H1 (cell line): Measurements from ENCODE around the gene CAMK2D. TPM values are rescaled to one million over a fixed set of nuclear protein-coding genes. Genes with fewer than 3 reads are reported as not detected.

Source experiments
- CTCF ChIA-PET: fragments of 300-600 bp; sonication (Branson Sonifier 250); formaldehyde crosslinking; loops from one replicate; lab custom pipeline; 2021; ENCODE audit not compliant: partially characterized antibody; lab: Charles Lee
- POLR2A ChIA-PET: fragments of 300-600 bp; sonication (Branson Sonifier 250); formaldehyde crosslinking; loops from one replicate; lab custom pipeline; 2021; ENCODE audit warnings: inconsistent platforms; ENCODE audit not compliant: partially characterized antibody; lab: Charles Lee
- DNase-seq, 2 experiments: peaks; one replicate each; pipeline versions ENCODE4 v3.0.0 to v3.0.0-alpha.2; 2010 to 2022; ENCODE audit warnings: low spot score in 2 of 2, low read depth in 1 of 2, mixed read lengths in 1 of 2
- FAIRE-seq: peaks from 2 replicates; lab custom pipeline; 2011; peaks lifted over from hg19 to GRCh38; lab: Jason Lieb, UNC
- H2AFZ ChIP-seq: 2 replicates; pipeline ENCODE4 v1.8.1; 2012; ENCODE audit warnings: low read length, inconsistent platforms
- H2AK5ac ChIP-seq: 2 replicates; pipeline ENCODE4 v1.6.1; 2013; ENCODE audit warnings: low read depth, low read length
- H2BK120ac ChIP-seq: replicated peaks from 2 replicates; pipeline ENCODE3; 2013; ENCODE audit warnings: low read depth, low read length, inconsistent platforms
- H2BK12ac ChIP-seq: 2 replicates; pipeline ENCODE4 v1.6.1; 2013; ENCODE audit warnings: low read depth, low read length
- H2BK15ac ChIP-seq: 2 replicates; pipeline ENCODE4 v1.6.1; 2013; ENCODE audit warnings: low read length
- H2BK20ac ChIP-seq: 2 replicates; pipeline ENCODE4 v1.6.1; 2013; ENCODE audit warnings: low read length
- H2BK5ac ChIP-seq: 2 replicates; pipeline ENCODE4 v1.6.1; 2013; ENCODE audit warnings: low read depth, low read length
- H3K14ac ChIP-seq: 2 replicates; pipeline ENCODE4 v1.6.1; 2013; ENCODE audit warnings: inconsistent platforms; ENCODE audit not compliant: insufficient read length
- H3K18ac ChIP-seq: 2 replicates; pipeline ENCODE4 v1.6.1; 2013; ENCODE audit warnings: low read length; ENCODE audit errors: extremely low read depth
- H3K23ac ChIP-seq: 2 replicates; pipeline ENCODE4 v1.6.1; 2013; ENCODE audit warnings: inconsistent platforms; ENCODE audit not compliant: insufficient read length
- H3K23me2 ChIP-seq: 2 replicates; pipeline ENCODE4 v1.6.1; 2013; ENCODE audit warnings: low read depth, low read length
- H3K27ac ChIP-seq: 2 replicates; pipeline ENCODE4 v1.6.1; 2011; ENCODE audit warnings: low read depth, low read length, inconsistent platforms
- H3K27me3 ChIP-seq, 4 experiments: replicated peaks in 1 of 4; 1 replicate in 1 of 4; 2 replicates in 3 of 4; pipeline versions ENCODE4 v1.6.1 to v1.8.1; 2011 to 2013; ENCODE audit warnings: low read length in 3 of 4, mild to moderate bottlenecking in 3 of 4, inconsistent platforms in 2 of 4, mixed read lengths in 2 of 4, moderate library complexity in 1 of 4; ENCODE audit not compliant: control insufficient read depth in 3 of 4, insufficient read depth in 3 of 4; ENCODE audit errors: extremely low read depth in 1 of 4
- H3K36me3 ChIP-seq, 4 experiments: 2 replicates each; pipeline versions ENCODE4 v1.6.1 to v1.8.1; 2011 to 2013; ENCODE audit warnings: mild to moderate bottlenecking in 4 of 4, low read length in 3 of 4, moderate library complexity in 2 of 4, control low read depth in 1 of 4, inconsistent platforms in 1 of 4; ENCODE audit not compliant: insufficient read depth in 4 of 4, control insufficient read depth in 2 of 4
- H3K4ac ChIP-seq: replicated peaks from 2 replicates; pipeline ENCODE3; 2013; ENCODE audit warnings: low read length, low read depth, mixed read lengths, inconsistent platforms; ENCODE audit not compliant: insufficient read length
- H3K4me1 ChIP-seq, 4 experiments: replicated peaks in 1 of 4; 1 replicate in 1 of 4; 2 replicates in 3 of 4; pipeline versions ENCODE4 v1.6.1 to v1.8.1; 2011 to 2013; ENCODE audit warnings: low read length in 3 of 4, inconsistent platforms in 2 of 4, mixed read lengths in 1 of 4; ENCODE audit not compliant: insufficient read depth in 4 of 4, control insufficient read depth in 3 of 4
- H3K4me2 ChIP-seq, 2 experiments: 2 replicates each; pipeline versions ENCODE4 v1.6.1 to v1.8.1; 2011 to 2013; ENCODE audit warnings: low read depth in 2 of 2, low read length in 2 of 2, control low read depth in 1 of 2, inconsistent platforms in 1 of 2, mild to moderate bottlenecking in 1 of 2; ENCODE audit not compliant: insufficient read depth in 1 of 2
- H3K4me3 ChIP-seq, 4 experiments: fragments of 200-600, 300-600 bp in 1 of 4; sonication (generic), shearing (Covaris generic), sonication (Bioruptor Twin) in 1 of 4; 2 replicates each; pipeline versions ENCODE4 v1.5.1 to v1.8.1; 2011 to 2016; ENCODE audit warnings: low read length in 4 of 4, low read depth in 3 of 4, control low read depth in 2 of 4, inconsistent platforms in 2 of 4, mild to moderate bottlenecking in 2 of 4, mixed read lengths in 1 of 4, moderate library complexity in 1 of 4; ENCODE audit not compliant: insufficient read depth in 2 of 4; ENCODE audit errors: extremely low read depth in 1 of 4
- H3K56ac ChIP-seq: replicated peaks from 2 replicates; pipeline ENCODE3; 2013; ENCODE audit warnings: low read depth, mild to moderate bottlenecking, mixed read lengths, low read length, inconsistent platforms; ENCODE audit not compliant: insufficient read length
- H3K79me1 ChIP-seq: 2 replicates; pipeline ENCODE4 v1.6.1; 2013; ENCODE audit warnings: low read depth, low read length, control low read depth
- H3K79me2 ChIP-seq, 2 experiments: 2 replicates each; pipeline versions ENCODE4 v1.6.1 to v1.8.1; 2012 to 2013; ENCODE audit warnings: low read length in 2 of 2, mild to moderate bottlenecking in 2 of 2, inconsistent platforms in 1 of 2; ENCODE audit not compliant: insufficient read depth in 2 of 2, control insufficient read depth in 1 of 2
- H3K9ac ChIP-seq, 4 experiments: replicated peaks in 1 of 4; 1 replicate in 1 of 4; 2 replicates in 3 of 4; pipeline versions ENCODE4 v1.6.1 to v1.8.1; 2011 to 2013; ENCODE audit warnings: low read depth in 3 of 4, low read length in 3 of 4, control low read depth in 2 of 4, mild to moderate bottlenecking in 2 of 4, moderate library complexity in 2 of 4, inconsistent platforms in 1 of 4; ENCODE audit errors: extremely low read depth in 1 of 4
- H3K9me3 ChIP-seq, 2 experiments: 2 replicates each; pipeline versions ENCODE4 v1.6.1 to v1.8.1; 2012 to 2013; ENCODE audit warnings: mild to moderate bottlenecking in 2 of 2, moderate library complexity in 2 of 2, control low read depth in 1 of 2, inconsistent platforms in 1 of 2, low read depth in 1 of 2, low read length in 1 of 2, mixed read lengths in 1 of 2; ENCODE audit not compliant: insufficient read depth in 2 of 2
- H4K20me1 ChIP-seq, 2 experiments: replicated peaks in 1 of 2; 2 replicates each; pipeline versions ENCODE3 to v1.8.1; 2011 to 2013; ENCODE audit warnings: inconsistent platforms in 2 of 2, low read length in 2 of 2, mild to moderate bottlenecking in 1 of 2; ENCODE audit not compliant: insufficient read depth in 2 of 2, control insufficient read depth in 1 of 2
- H4K5ac ChIP-seq: 2 replicates; pipeline ENCODE4 v1.6.1; 2013; ENCODE audit warnings: low read length, low read depth, mixed read lengths, inconsistent platforms; ENCODE audit not compliant: insufficient read length
- H4K8ac ChIP-seq: 2 replicates; pipeline ENCODE4 v1.8.0; 2013; ENCODE audit warnings: mild to moderate bottlenecking, moderate library complexity, low read length, inconsistent platforms; ENCODE audit not compliant: insufficient read depth; ENCODE audit errors: extremely low read depth
- H4K91ac ChIP-seq: replicated peaks from 2 replicates; pipeline ENCODE3; 2013; ENCODE audit warnings: low read length, mixed read lengths, inconsistent platforms; ENCODE audit not compliant: insufficient read length
- ATF2 ChIP-seq: IDR thresholded peaks from 2 replicates; pipeline ENCODE4 v1.6.1; 2012; ENCODE audit warnings: low read length, inconsistent platforms
- CHD2 ChIP-seq: IDR thresholded peaks from 2 replicates; pipeline ENCODE4 v1.6.1; 2012; ENCODE audit warnings: low read length, improper control_type of control experiment
- CTBP2 ChIP-seq: IDR thresholded peaks from 2 replicates; pipeline ENCODE4 v1.7.0; 2011; ENCODE audit warnings: borderline replicate concordance, mild to moderate bottlenecking, moderate library complexity, mixed read lengths, low read length; ENCODE audit not compliant: insufficient read depth, insufficient read length
- RNF2 ChIP-seq: fragments of 200-900, 300-1000 bp; sonication (generic); IDR thresholded peaks from 2 replicates; pipeline ENCODE4 v1.7.1; 2016; ENCODE audit warnings: borderline replicate concordance, low read depth, mild to moderate bottlenecking, antibody characterized with exemption, low read length; ENCODE audit not compliant: poor library complexity, severe bottlenecking; ENCODE audit errors: missing control alignments
- WGBS, 2 experiments: shearing (Covaris generic) in 1 of 2; methylation state at CpG; one replicate each; pipeline versions ENCODE4 v1.1.6 to v1.1.7; 2013 to 2015; ENCODE audit warnings: low lambda C conversion rate in 2 of 2, mixed read lengths in 2 of 2, inconsistent platforms in 1 of 2, low coverage in 1 of 2, missing lambda C conversion rate in 1 of 2; ENCODE audit not compliant: insufficient replicate concordance in 2 of 2, insufficient coverage in 1 of 2, insufficient read length in 1 of 2; ENCODE audit errors: extremely low coverage in 1 of 2, missing lambda C conversion rate in 1 of 2; 5-methylcytosine and 5-hydroxymethylcytosine counted together
- polyA plus RNA-seq, 7 experiments: library from polyadenylated mRNA; depleted of rRNA in 3 of 7; stranded (reverse) in 5 of 7; unstranded in 2 of 7; fragments of >200 nt in 5 of 7; fragments of 200-250 nt in 2 of 7; gene quantifications; 1 replicate in 5 of 7; 2 replicates in 1 of 7; 4 replicates in 1 of 7; pipeline versions ENCODE4 v1.2.1 to v1.2.3, GENCODE V29; 2011 to 2013; ENCODE audit warnings: missing spikeins in 2 of 7, mixed read lengths in 2 of 7
- total RNA-seq: library from RNA; stranded (reverse); fragmentation: NEBNext Ultra II Directional; extraction: Animal tissue kit (Norgen Biotek cat#: 25700); gene quantifications from 2 replicates; pipeline ENCODE4 v1.2.1, GENCODE V29; 2021
- TF ChIP-seq, protein P1 (sequence below): IDR thresholded peaks from 2 replicates; pipeline ENCODE4 v1.6.1; 2011; ENCODE audit warnings: low read depth, mild to moderate bottlenecking, low read length; ENCODE audit not compliant: insufficient read depth

CAMK2D gene
- total and polyA plus RNA-seq, 2 of the 8 experiments (the other 6 are each of a cell fraction or from before 2014, with no cell fraction given) = 3.2 to 7.0 TPM

DNA sequence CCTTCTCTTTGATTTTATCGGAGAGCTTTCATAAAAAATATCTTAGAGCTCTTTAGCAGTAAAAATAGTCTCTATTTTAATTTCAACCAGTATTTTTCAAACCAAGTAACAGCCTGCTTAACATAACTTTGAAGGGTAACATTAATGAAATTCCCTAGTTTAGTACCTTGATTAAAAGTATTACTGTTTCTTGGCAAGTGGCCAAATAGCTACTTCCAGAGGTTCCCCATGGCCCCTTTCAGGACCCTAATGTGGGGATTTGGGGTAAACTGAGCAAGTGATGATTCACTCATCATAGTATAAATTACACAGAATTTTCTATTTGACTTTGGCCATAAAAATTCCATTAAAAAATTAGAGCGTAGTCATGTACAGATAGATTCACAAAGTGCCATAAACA, 211.0 kb downstream of the CAMK2D start:
- H2AK5ac ChIP-seq = no peak overlapping the region
- no peaks in the 10 kb centered on the region for H3K4me1 ChIP-seq
- no peak overlapping the region for H2BK12ac ChIP-seq
- H3K23ac ChIP-seq = no peak overlapping the region
- H2BK120ac ChIP-seq = no peak overlapping the region
- H3K4me2 ChIP-seq = no peak overlapping the region
- H4K5ac ChIP-seq = no peak overlapping the region
- no peaks in the 10 kb centered on the region for H3K79me1 ChIP-seq
- DNase-seq (no peak), FAIRE-seq (no peak)
- no peak overlapping the region for H3K18ac ChIP-seq
- no peak overlapping the region for H3K9ac ChIP-seq
- no peak overlapping the region for H3K4ac ChIP-seq
- no peak overlapping the region for H3K56ac ChIP-seq
- no peaks in the 10 kb centered on the region for H3K27me3 ChIP-seq
- POLR2A ChIA-PET = no interaction called here
- H3K4me3 ChIP-seq = no peak overlapping the region
- no peaks in the 10 kb centered on the region for H4K20me1 ChIP-seq
- TF ChIP-seq RNF2 = no peak
- TF ChIP-seq, protein P1, sequence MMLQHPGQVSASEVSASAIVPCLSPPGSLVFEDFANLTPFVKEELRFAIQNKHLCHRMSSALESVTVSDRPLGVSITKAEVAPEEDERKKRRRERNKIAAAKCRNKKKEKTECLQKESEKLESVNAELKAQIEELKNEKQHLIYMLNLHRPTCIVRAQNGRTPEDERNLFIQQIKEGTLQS = no peak
- no peak for TF ChIP-seq ATF2
- no peak for TF ChIP-seq CTBP2
- TF ChIP-seq CHD2 = no peak
- H3K14ac ChIP-seq = no peak overlapping the region
- H2AFZ ChIP-seq = no peak overlapping the region
- no peaks in the 10 kb centered on the region for H3K79me2 ChIP-seq
- CTCF ChIA-PET = interaction anchor here (0.9 to 1.1 kb wide), 3 partner anchors 10 to 402 kb away, joined by 3 to 5 read pairs (median 3); no protein-coding TSS in a partner anchor
- H3K36me3 ChIP-seq = no peaks in the 10 kb centered on the region
- no peak overlapping the region for H2BK15ac ChIP-seq
- no peak overlapping the region for H2BK5ac ChIP-seq
- H2BK20ac ChIP-seq = no peak overlapping the region
- H3K23me2 ChIP-seq = no peaks in the 10 kb centered on the region
- H4K8ac ChIP-seq = no peak overlapping the region
- 90% methylated on average over 2 of the region's 2 CpGs; no CpG with 5 or more reads in 1 of the 2 experiments for WGBS, 2 experiments
- no peak overlapping the region for H3K27ac ChIP-seq
- no peaks in the 10 kb centered on the region for H3K9me3 ChIP-seq
- no peak overlapping the region for H4K91ac ChIP-seq
